ENCODE results near the gene TMEM231. TPM values are rescaled to one million over a fixed set of nuclear protein-coding genes. Genes with fewer than 3 reads are reported as not detected.

TMEM231 gene
- total and polyA plus RNA-seq, 2 of the 8 experiments (the other 6 are each of a cell fraction or from before 2014, with no cell fraction given) = 8.3 to 26.7 TPM

- DNase-seq (ENCODE audit: low read depth in 1 of 2, low spot score in 2 of 2) = no peak
- no peak overlapping the region for H3K56ac ChIP-seq (replicated peaks; ENCODE audit: insufficient read length, low read depth, low read length)
- peaks cover 12 to 48% (median 43%) of the 10 kb centered on the region in 4 experiments; a peak in 7 of 8 replicates for H3K36me3 ChIP-seq (ENCODE audit: control insufficient read depth in 2 of 4, insufficient read depth in 4 of 4, low read length in 3 of 4)
- no peaks in the 10 kb centered on the region for H3K9me3 ChIP-seq (ENCODE audit: insufficient read depth in 2 of 2, low read depth in 1 of 2, low read length in 1 of 2)
- H2BK12ac ChIP-seq (ENCODE audit: low read depth, low read length) = no peak overlapping the region
- peaks cover 0 to 13% of the 10 kb centered on the region in 2 experiments; a peak in 2 of 4 replicates for H3K79me2 ChIP-seq (ENCODE audit: control insufficient read depth in 1 of 2, insufficient read depth in 2 of 2, low read length in 2 of 2)
- no peaks in the 10 kb centered on the region for H3K27me3 ChIP-seq (replicated peaks in 1 of 4; ENCODE audit: control insufficient read depth in 3 of 4, extremely low read depth in 1 of 4, insufficient read depth in 3 of 4, low read length in 3 of 4)
- no peak overlapping the region for H2BK120ac ChIP-seq (replicated peaks; ENCODE audit: low read depth, low read length)
- no peak overlapping the region for H2AFZ ChIP-seq (ENCODE audit: low read length)
- no peak overlapping the region for H2AK5ac ChIP-seq (ENCODE audit: low read depth, low read length)
- FAIRE-seq = no peak
- no peak overlapping the region for H3K27ac ChIP-seq (ENCODE audit: low read depth, low read length)
- peaks cover 5 to 15% of the 10 kb centered on the region in 2 experiments for H4K20me1 ChIP-seq (replicated peaks in 1 of 2; ENCODE audit: control insufficient read depth in 1 of 2, insufficient read depth in 2 of 2, low read length in 2 of 2)
- no peak overlapping the region for H3K4ac ChIP-seq (replicated peaks; ENCODE audit: insufficient read length, low read depth, low read length)
- H2BK20ac ChIP-seq (ENCODE audit: low read length) = no peak overlapping the region
- POLR2A ChIA-PET (ENCODE audit: partially characterized antibody) = interaction anchor here (0.7 to 1.1 kb wide), 2 partner anchors 10 to 17 kb away, joined by 3 read pairs; no protein-coding TSS in a partner anchor
- CTCF ChIA-PET (ENCODE audit: partially characterized antibody) = interaction anchor here (1.0 kb wide), 1 partner anchor 35 kb away, joined by 4 read pairs; no protein-coding TSS in a partner anchor
- no peak overlapping the region for H3K14ac ChIP-seq (ENCODE audit: insufficient read length)
- H3K4me1 ChIP-seq (replicated peaks in 1 of 4; ENCODE audit: control insufficient read depth in 3 of 4, insufficient read depth in 4 of 4, low read length in 3 of 4) = peaks cover 0 to 3% (median under 1%) of the 10 kb centered on the region in 4 experiments; a peak in 3 of 7 replicates
- H3K79me1 ChIP-seq (ENCODE audit: low read depth, low read length) = peaks cover 5% of the 10 kb centered on the region
- peaks cover 9% of the 10 kb centered on the region for H3K23me2 ChIP-seq (ENCODE audit: low read depth, low read length)
- H3K9ac ChIP-seq (replicated peaks in 1 of 4; ENCODE audit: extremely low read depth in 1 of 4, low read depth in 3 of 4, low read length in 3 of 4) = no peak overlapping the region
- no peak overlapping the region for H3K4me3 ChIP-seq (ENCODE audit: extremely low read depth in 1 of 4, insufficient read depth in 2 of 4, low read depth in 3 of 4, low read length in 4 of 4)
- TF ChIP-seq TAF1 (IDR thresholded peaks at IDR 0.05; ENCODE audit: low read depth, low read length) (no peak), EZH2 (IDR thresholded peaks at IDR 0.05; ENCODE audit: low read depth, low read length, severe bottlenecking) (no peak), BRCA1 (IDR thresholded peaks at IDR 0.05; ENCODE audit: low read depth, low read length) (no peak), RBBP5 (IDR thresholded peaks at IDR 0.05; ENCODE audit: borderline replicate concordance, low read depth, low read length) (no peak), NRF1 (IDR thresholded peaks at IDR 0.05; ENCODE audit: low read depth, low read length) (no peak), MAX (IDR thresholded peaks at IDR 0.05) (no peak)
- no peak overlapping the region for H4K8ac ChIP-seq (ENCODE audit: extremely low read depth, insufficient read depth, low read length)
- H3K23ac ChIP-seq (ENCODE audit: insufficient read length) = no peak overlapping the region
- H2BK5ac ChIP-seq (ENCODE audit: low read depth, low read length) = no peak overlapping the region
- no peak overlapping the region for H4K91ac ChIP-seq (replicated peaks; ENCODE audit: insufficient read length, low read length)
- no peak overlapping the region for H2BK15ac ChIP-seq (ENCODE audit: low read length)
- H4K5ac ChIP-seq (ENCODE audit: insufficient read length, low read depth, low read length) = no peak overlapping the region
- WGBS, 2 experiments (ENCODE audit: extremely low coverage in 1 of 2, insufficient coverage in 1 of 2, insufficient read length in 1 of 2, insufficient replicate concordance in 2 of 2, low coverage in 1 of 2, low lambda C conversion rate in 2 of 2, missing lambda C conversion rate in 1 of 2) = 86% methylated on average over 5 of the region's 5 CpGs; no CpG with 5 or more reads in 1 of the 2 experiments
- no peak overlapping the region for H3K18ac ChIP-seq (ENCODE audit: extremely low read depth, low read length)
- H3K4me2 ChIP-seq (ENCODE audit: insufficient read depth in 1 of 2, low read depth in 2 of 2, low read length in 2 of 2) = no peak overlapping the region
Observed at GRCh38 chr16:75570396-75571065, 14.5 kb upstream of the TMEM231 start.
